ENCODE results near the gene SRL. TPM values are rescaled to one million over a fixed set of nuclear protein-coding genes. Genes with fewer than 3 reads are reported as not detected.

The SRL gene
- total and polyA plus RNA-seq, 7 experiments from 2014 or later = not detected

- no peak overlapping the region for H3K27ac Mint-ChIP-seq
- H3K4me1 ChIP-seq (ENCODE audit: control insufficient read depth in 2 of 2, insufficient read depth in 2 of 2, low read length in 2 of 2) = no peaks in the 10 kb centered on the region
- H3K27me3 ChIP-seq (ENCODE audit: control insufficient read depth in 2 of 2, insufficient read depth in 2 of 2, low read length in 2 of 2) = no peaks in the 10 kb centered on the region
- H3K4me1 Mint-ChIP-seq = peaks cover 0 to 11% (median 2%) of the 10 kb centered on the region in 7 donors
- no peaks in the 10 kb centered on the region for H3K9me3 ChIP-seq (ENCODE audit: control insufficient read depth in 2 of 3, low read length in 3 of 3)
- peak overlapping the region in 1 of 10 donors; percentile 25 for H3K4me3 Mint-ChIP-seq
- no peaks in the 10 kb centered on the region for H3K27me3 Mint-ChIP-seq
- H3K36me3 ChIP-seq (ENCODE audit: control insufficient read depth in 2 of 3, insufficient read depth in 3 of 3, low read length in 3 of 3) = no peaks in the 10 kb centered on the region
- POLR2A ChIA-PET = no interaction called here
- H3K36me3 Mint-ChIP-seq = peaks cover 0 to 6% (median 0%) of the 10 kb centered on the region in 5 donors
- CTCF ChIA-PET = interaction anchor here (0.6 kb wide), 1 partner anchor 789 kb away, joined by 3 read pairs; no protein-coding TSS in a partner anchor
- H3K27ac ChIP-seq (ENCODE audit: low read depth, low read length) = no peak overlapping the region
- H3K4me3 ChIP-seq (ENCODE audit: low read length) = no peak overlapping the region
- DNase-seq (no peak), ATAC-seq (no peak)
- intact Hi-C loops (cut with micrococcal nuclease) = no loop called here
- H3K9me3 Mint-ChIP-seq = no peaks in the 10 kb centered on the region
Observed at GRCh38 chr16:4246777-4247459, 5.0 kb upstream of the SRL start.

- DNase-seq (no peak), ATAC-seq (no peak)
- Mint-ChIP-seq H3K4me3 (no peak overlapping the region), H3K36me3 (peaks cover 0 to 6% (median 0%) of the 10 kb centered on the region in 5 donors), H3K27ac (no peak overlapping the region), H3K27me3 (no peaks in the 10 kb centered on the region), H3K9me3 (no peaks in the 10 kb centered on the region), H3K4me1 (peaks cover 0 to 11% (median 2%) of the 10 kb centered on the region in 7 donors)
- H3K36me3 ChIP-seq (ENCODE audit: control insufficient read depth in 2 of 3, insufficient read depth in 3 of 3, low read length in 3 of 3) = no peaks in the 10 kb centered on the region
- intact Hi-C loops (cut with micrococcal nuclease) = no loop called here
- CTCF ChIA-PET = interaction anchor here (0.5 to 2.2 kb wide), 2 partner anchors 8 to 47 kb away, joined by 3 to 6 read pairs; no protein-coding TSS in a partner anchor
- no peak overlapping the region for H3K4me3 ChIP-seq (ENCODE audit: low read length)
- H3K27ac ChIP-seq (ENCODE audit: low read depth, low read length) = no peak overlapping the region
- H3K9me3 ChIP-seq (ENCODE audit: control insufficient read depth in 2 of 3, low read length in 3 of 3) = no peaks in the 10 kb centered on the region
- POLR2A ChIA-PET = no interaction called here
- H3K4me1 ChIP-seq (ENCODE audit: control insufficient read depth in 2 of 2, insufficient read depth in 2 of 2, low read length in 2 of 2) = no peaks in the 10 kb centered on the region
- H3K27me3 ChIP-seq (ENCODE audit: control insufficient read depth in 2 of 2, insufficient read depth in 2 of 2, low read length in 2 of 2) = no peaks in the 10 kb centered on the region
Observed at GRCh38 chr16:4245077-4245791, 3.4 kb upstream of the SRL start.

GRCh38 chr16:4244254-4245076 lies 2.6 kb upstream of the SRL start:
- ATAC-seq (no peak), DNase-seq (no peak)
- no peak overlapping the region for H3K4me3 Mint-ChIP-seq
- H3K27me3 Mint-ChIP-seq = no peaks in the 10 kb centered on the region
- ChIA-PET CTCF (interaction anchor here (0.5 to 2.2 kb wide), 2 partner anchors 9 to 48 kb away, joined by 3 to 6 read pairs; no protein-coding TSS in a partner anchor), POLR2A (interaction anchor here (0.6 to 1.9 kb wide), 2 partner anchors 10 to 314 kb away, joined by 4 to 9 read pairs; no protein-coding TSS in a partner anchor)
- intact Hi-C loops (cut with micrococcal nuclease) = no loop called here
- Histone ChIP-seq H3K36me3 (ENCODE audit: control insufficient read depth in 2 of 3, insufficient read depth in 3 of 3, low read length in 3 of 3) (no peaks in the 10 kb centered on the region), H3K4me1 (ENCODE audit: control insufficient read depth in 2 of 2, insufficient read depth in 2 of 2, low read length in 2 of 2) (no peaks in the 10 kb centered on the region), H3K9me3 (ENCODE audit: control insufficient read depth in 2 of 3, low read length in 3 of 3) (no peaks in the 10 kb centered on the region), H3K27me3 (ENCODE audit: control insufficient read depth in 2 of 2, insufficient read depth in 2 of 2, low read length in 2 of 2) (no peaks in the 10 kb centered on the region), H3K27ac (ENCODE audit: low read depth, low read length) (no peak overlapping the region), H3K4me3 (ENCODE audit: low read length) (no peak overlapping the region)
- H3K27ac Mint-ChIP-seq = no peak overlapping the region
- peaks cover 0 to 6% (median 0%) of the 10 kb centered on the region in 5 donors for H3K36me3 Mint-ChIP-seq
- H3K9me3 Mint-ChIP-seq = no peaks in the 10 kb centered on the region
- H3K4me1 Mint-ChIP-seq = peaks cover 0 to 7% (median 0%) of the 10 kb centered on the region in 7 donors

- H3K4me1 Mint-ChIP-seq = peaks cover 0 to 5% (median 0%) of the 10 kb centered on the region in 7 donors
- no peaks in the 10 kb centered on the region for H3K9me3 ChIP-seq (ENCODE audit: control insufficient read depth in 2 of 3, low read length in 3 of 3)
- peaks cover 0 to 6% (median under 1%) of the 10 kb centered on the region in 5 donors for H3K36me3 Mint-ChIP-seq
- no peaks in the 10 kb centered on the region for H3K36me3 ChIP-seq (ENCODE audit: control insufficient read depth in 2 of 3, insufficient read depth in 3 of 3, low read length in 3 of 3)
- DNase-seq (no peak), ATAC-seq (no peak)
- no peaks in the 10 kb centered on the region for H3K9me3 Mint-ChIP-seq
- no peak overlapping the region for H3K27ac ChIP-seq (ENCODE audit: low read depth, low read length)
- H3K4me3 Mint-ChIP-seq = no peak overlapping the region
- POLR2A ChIA-PET = no interaction called here
- no peaks in the 10 kb centered on the region for H3K4me1 ChIP-seq (ENCODE audit: control insufficient read depth in 2 of 2, insufficient read depth in 2 of 2, low read length in 2 of 2)
- H3K27ac Mint-ChIP-seq = no peak overlapping the region
- no peaks in the 10 kb centered on the region for H3K27me3 ChIP-seq (ENCODE audit: control insufficient read depth in 2 of 2, insufficient read depth in 2 of 2, low read length in 2 of 2)
- intact Hi-C loops (cut with micrococcal nuclease) = no loop called here
- no peak overlapping the region for H3K4me3 ChIP-seq (ENCODE audit: low read length)
- CTCF ChIA-PET = no interaction called here
- H3K27me3 Mint-ChIP-seq = peaks cover 0 to 11% (median 10%) of the 10 kb centered on the region in 5 donors
Observed at GRCh38 chr16:4241258-4241927, 487 bp downstream of the SRL start.

- H3K27ac Mint-ChIP-seq = no peak overlapping the region
- Histone ChIP-seq H3K27ac (ENCODE audit: low read depth, low read length) (no peak overlapping the region), H3K36me3 (ENCODE audit: control insufficient read depth in 2 of 3, insufficient read depth in 3 of 3, low read length in 3 of 3) (no peaks in the 10 kb centered on the region), H3K27me3 (ENCODE audit: control insufficient read depth in 2 of 2, insufficient read depth in 2 of 2, low read length in 2 of 2) (no peaks in the 10 kb centered on the region), H3K9me3 (ENCODE audit: control insufficient read depth in 2 of 3, low read length in 3 of 3) (no peaks in the 10 kb centered on the region), H3K4me1 (ENCODE audit: control insufficient read depth in 2 of 2, insufficient read depth in 2 of 2, low read length in 2 of 2) (no peaks in the 10 kb centered on the region), H3K4me3 (ENCODE audit: low read length) (no peak overlapping the region)
- peaks cover 0 to 5% (median 0%) of the 10 kb centered on the region in 5 donors for H3K36me3 Mint-ChIP-seq
- no peak overlapping the region for H3K4me3 Mint-ChIP-seq
- DNase-seq (no peak), ATAC-seq (no peak)
- no peaks in the 10 kb centered on the region for H3K9me3 Mint-ChIP-seq
- intact Hi-C loops (cut with micrococcal nuclease) = no loop called here
- POLR2A ChIA-PET = no interaction called here
- peaks cover 0 to 15% (median 10%) of the 10 kb centered on the region in 5 donors for H3K27me3 Mint-ChIP-seq
- CTCF ChIA-PET = no interaction called here
- peaks cover 0 to 5% (median 0%) of the 10 kb centered on the region in 7 donors for H3K4me1 Mint-ChIP-seq
Observed at GRCh38 chr16:4240624-4241023, 1.3 kb downstream of the SRL start.

- H3K27me3 Mint-ChIP-seq = peaks cover 0 to 15% (median 10%) of the 10 kb centered on the region in 5 donors
- H3K4me3 Mint-ChIP-seq = no peak overlapping the region
- Histone ChIP-seq H3K27ac (ENCODE audit: low read depth, low read length) (no peak overlapping the region), H3K9me3 (ENCODE audit: control insufficient read depth in 2 of 3, low read length in 3 of 3) (no peaks in the 10 kb centered on the region), H3K4me3 (ENCODE audit: low read length) (no peak overlapping the region), H3K27me3 (ENCODE audit: control insufficient read depth in 2 of 2, insufficient read depth in 2 of 2, low read length in 2 of 2) (no peaks in the 10 kb centered on the region), H3K36me3 (ENCODE audit: control insufficient read depth in 2 of 3, insufficient read depth in 3 of 3, low read length in 3 of 3) (no peaks in the 10 kb centered on the region), H3K4me1 (ENCODE audit: control insufficient read depth in 2 of 2, insufficient read depth in 2 of 2, low read length in 2 of 2) (no peaks in the 10 kb centered on the region)
- intact Hi-C loops (cut with micrococcal nuclease) = no loop called here
- H3K4me1 Mint-ChIP-seq = peaks cover 0 to 5% (median 0%) of the 10 kb centered on the region in 7 donors
- H3K27ac Mint-ChIP-seq = no peak overlapping the region
- ChIA-PET POLR2A (no interaction called here), CTCF (no interaction called here)
- ATAC-seq = no peak
- no peak for DNase-seq
- no peaks in the 10 kb centered on the region for H3K9me3 Mint-ChIP-seq
- peaks cover 0 to 5% (median 0%) of the 10 kb centered on the region in 5 donors for H3K36me3 Mint-ChIP-seq
Observed at GRCh38 chr16:4239682-4240175, 2.2 kb downstream of the SRL start.

All from naive thymus-derived CD4-positive, alpha-beta T cell (primary cell).